GM18526 (cell line): ENCODE measurements around the gene CD7.

ENCODE experiments used
- POLR2A ChIP-seq: IDR thresholded peaks from 3 replicates; pipeline ENCODE4 v1.6.1; 2011; ENCODE audit not compliant: insufficient read length; ENCODE audit errors: extremely low read depth

Gene CD7

DNA sequence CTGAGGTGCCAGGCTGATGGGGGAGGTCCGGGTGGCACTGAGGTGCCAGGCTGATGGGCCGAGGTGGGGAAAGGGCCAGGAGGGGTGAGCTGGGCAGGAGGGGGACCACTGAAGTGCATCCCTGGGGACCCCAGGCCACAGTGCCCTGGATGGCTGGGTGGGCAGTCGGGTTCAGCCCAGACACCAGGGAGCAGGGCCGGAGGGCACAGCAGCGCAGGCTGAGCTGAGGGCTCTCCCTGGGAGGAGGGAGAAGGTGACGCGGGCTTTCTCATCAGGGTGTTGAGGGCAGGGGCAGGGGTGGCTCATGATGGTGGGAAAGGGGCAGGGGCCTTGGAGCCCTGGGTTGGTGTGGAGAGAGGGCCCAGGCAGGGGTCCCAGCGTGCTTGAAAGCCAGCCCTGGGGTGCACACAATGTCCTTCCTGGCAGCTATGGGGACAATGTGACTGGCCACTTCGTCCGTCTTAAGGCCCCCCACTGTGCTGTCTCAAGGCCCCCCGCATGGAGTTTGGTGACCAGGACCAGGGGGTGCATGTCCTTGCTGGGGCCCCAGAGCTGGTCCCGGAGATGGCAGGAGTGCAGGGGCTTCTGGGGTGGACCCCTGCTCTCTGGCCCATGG lies 16.0 kb downstream of the CD7 start:
- no peak for TF ChIP-seq POLR2A

DNA sequence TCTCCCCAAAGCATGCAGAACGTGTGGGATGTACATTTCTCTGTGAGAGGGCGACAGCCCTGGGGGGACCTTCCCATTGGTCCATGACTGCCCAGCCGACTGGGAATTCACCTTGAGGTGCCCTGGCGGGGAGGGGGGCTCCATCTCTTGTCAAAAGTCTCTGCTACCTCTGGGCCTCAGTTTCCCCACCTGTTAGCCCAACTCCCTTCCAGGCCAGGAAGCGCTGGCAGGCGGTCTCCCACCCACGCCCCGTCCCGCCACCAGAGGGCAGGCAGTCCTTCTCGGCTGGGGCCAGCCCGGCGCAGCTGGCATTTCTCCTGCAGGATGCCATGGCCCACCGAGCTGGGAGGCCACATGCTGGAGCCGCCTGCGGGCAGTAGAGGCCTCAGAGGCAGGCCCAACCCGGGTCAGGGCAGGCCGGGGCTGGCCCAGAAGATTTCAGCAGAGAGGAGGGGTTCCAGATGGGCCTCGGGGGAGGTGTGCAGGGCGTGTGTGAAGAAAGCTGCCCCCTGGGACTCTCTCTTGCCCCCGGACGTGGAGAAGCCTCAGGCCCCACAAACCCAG lies 16.6 kb downstream of the CD7 start:
- TF ChIP-seq POLR2A, result no peak

DNA sequence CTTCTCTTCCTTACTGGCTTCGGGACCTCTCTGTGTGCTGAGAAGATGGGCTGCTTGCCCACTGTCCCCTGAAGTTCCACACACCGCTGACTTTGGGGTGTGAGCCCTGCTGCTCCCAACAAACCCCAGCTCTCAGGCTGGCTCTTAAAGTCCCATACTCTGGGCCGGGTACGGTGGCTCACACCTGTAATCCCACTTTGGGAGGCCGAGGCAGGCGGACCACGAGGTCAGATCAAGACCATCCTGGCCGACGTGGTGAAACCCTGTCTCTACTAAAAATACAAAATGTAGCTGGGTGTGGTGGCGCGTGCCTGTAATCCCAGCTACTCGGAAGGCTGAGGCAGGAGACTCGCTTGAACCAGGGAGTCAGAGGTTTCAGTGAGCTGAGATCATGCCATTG lies 17.2 kb downstream of the CD7 start:
- no peak for TF ChIP-seq POLR2A

DNA sequence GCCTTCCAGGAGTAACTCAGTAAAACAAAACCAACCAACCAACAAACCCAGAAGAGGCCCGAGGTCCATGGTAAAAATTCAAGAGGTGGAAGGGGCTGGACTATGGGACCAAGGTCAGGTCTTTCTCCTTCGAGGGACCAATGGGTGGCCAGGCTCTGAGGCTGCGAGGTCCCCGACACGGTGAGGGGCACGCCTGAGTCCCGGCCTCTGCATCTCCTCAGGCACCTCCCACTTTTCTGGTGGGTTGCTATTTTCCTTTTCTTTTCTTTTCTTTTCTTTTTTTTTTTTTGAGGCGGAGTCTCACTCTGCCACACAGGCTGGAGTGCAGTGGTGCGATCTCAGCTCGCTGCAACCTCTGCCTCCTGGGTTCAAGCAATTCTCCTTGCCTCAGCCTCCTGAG lies 18.0 kb downstream of the CD7 start:
- no peak for TF ChIP-seq POLR2A

DNA sequence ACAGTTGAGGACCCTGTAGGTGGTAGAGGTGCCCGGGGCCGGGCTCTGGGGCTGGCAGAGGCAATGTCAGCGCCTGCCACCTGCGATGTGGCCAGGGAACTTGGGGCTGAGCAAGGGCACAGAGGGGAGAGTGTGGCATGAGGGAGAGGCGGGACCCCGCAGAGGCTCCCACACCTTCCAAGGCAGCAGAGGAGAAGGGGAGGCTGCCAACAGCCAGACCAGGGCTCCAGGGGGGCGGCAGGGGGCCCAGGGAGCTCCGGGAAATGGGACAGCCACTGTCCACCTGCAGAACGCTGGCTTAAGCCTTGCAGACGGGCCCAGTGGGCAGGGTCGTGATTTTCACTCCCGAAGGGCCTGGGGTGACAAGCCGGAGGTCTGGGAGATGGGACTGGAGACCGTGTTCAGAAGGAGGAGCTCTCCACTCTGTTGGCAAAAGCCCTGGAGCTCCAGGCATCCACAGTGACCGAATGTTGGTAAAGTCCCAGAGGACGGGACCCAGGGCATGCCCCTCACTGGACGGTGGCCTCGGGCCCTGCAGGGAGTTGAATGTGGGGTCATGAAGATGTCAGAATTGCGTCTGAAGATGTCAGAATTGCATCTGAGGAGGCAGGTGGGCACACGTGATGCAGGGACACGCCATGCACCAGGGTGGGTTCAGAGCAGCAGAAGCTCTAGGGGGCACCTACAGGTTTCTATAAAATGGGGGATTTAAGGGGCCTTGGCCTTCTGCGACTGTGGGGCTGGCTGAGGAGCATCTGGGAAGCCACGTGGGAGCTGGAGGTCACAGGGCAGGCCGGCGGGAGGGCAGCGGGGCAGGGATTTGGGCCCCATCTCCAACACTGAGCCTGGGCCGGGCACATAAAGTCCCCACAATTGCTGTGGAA lies 18.6 kb downstream of the CD7 start:
- TF ChIP-seq POLR2A, result no peak

DNA sequence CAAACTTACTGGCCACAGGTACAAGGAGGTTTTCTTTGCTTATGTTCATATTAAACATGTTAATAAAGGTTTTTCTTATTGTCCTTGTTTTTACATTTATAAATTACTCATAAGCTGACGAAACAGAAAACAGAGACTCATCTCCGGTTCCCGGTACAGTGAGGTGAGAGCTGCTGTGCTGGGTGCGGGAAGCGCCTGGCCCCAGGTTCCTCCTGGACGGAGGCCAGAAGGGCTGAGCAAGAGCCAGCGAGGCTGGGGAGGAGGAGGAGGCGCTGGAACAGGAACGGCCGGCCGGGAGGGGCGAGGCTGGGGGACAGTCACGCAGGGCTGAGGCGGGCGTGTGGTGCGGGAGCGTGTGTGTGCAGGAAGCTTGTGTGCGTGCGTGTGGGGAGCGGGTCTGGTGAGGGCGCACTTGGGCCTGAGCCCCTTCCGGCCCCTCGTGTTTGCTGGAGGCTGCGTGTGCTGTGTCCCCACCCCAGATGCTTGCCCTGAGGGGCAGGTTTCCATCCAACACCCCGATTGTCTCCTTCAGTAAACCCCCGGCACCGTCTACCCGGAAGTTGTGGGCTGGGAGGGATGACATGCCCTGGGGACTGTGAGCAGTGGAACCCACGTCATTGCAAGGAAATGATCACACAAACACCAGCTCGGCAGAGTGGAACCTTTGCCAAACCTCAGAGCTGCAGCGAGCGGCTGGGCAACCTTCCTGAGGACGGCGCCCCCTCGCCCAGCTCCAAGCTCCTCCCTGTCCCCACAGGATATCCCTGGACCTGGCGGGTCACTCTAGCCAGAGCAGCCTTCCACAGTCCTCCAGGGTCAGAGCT lies 19.5 kb downstream of the CD7 start:
- TF ChIP-seq POLR2A, result peak; percentile 82

DNA sequence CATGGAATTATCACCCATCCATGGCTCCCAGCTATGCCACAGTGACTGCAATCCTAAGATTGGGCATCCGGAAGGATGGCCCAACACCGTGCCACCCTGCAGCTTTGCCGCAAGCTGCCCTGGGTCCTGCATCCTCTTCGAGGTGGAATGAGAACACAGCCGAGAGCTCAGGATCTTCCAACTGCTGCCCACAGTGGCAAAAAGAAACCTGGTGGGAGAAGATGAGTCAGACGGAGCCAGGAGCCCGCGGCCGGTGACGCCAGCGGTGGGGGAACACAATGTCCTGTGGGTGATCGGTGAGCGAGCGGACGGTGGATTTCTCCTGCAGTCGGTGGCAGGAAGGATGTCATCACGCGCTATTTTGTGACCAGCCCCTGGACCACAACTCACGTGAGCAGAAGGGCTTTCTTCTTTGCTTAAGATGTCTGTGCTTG lies 20.1 kb downstream of the CD7 start:
- TF ChIP-seq POLR2A, result peak; percentile 38

DNA sequence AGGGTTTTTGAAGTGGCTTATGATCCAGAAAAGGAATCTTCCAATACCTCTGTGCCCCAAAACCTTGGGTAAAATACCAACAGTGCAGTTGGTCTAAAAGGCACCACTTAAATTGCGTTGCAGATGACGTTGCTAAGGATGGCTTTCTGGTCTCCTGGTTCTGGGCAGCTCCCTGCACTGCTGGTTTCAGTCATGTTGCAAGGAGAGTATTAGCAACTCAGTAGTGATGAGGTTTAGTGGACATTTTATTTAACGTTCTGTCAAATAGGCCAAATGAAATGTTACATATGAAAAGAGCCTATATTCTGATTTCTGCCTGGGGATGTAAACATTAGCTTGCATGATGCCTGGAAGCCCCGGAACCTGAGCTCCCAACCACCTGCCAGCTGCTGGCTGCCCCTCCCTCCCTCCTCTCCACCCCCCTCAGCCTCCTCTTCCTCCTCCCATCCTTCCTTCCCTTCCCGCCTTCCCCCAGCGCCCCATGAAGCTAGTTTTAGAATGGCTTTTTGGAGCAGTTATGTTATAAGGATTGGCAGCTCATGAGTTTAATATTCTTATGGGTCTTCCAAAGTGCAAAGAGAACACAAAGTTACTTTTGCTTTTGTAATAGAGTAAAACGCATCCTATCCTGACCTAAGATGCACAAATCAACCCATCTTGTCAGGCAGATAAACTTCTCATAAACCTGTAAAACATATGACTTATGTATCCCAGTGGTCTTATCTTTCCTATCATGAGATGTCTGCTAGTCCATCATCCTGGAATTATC lies 20.7 kb downstream of the CD7 start:
- TF ChIP-seq POLR2A, result no peak

DNA sequence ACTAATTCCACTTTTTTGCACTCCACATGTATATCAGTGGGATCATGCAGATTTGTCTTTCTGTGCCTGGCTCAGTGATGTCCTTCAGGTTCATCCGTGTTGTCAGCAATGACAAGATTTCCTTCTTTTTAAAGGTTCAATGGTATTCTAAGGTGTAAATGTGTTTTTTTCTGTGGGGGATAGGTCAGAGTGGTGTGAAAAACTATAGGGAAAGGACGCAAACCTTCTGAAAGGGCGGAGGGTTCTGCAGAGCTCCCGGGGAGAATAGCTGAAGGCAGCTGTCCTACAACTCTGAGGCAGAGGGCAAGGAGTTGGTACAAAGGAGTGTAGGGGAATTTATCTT lies 22.0 kb downstream of the CD7 start:
- TF ChIP-seq POLR2A, result no peak

DNA sequence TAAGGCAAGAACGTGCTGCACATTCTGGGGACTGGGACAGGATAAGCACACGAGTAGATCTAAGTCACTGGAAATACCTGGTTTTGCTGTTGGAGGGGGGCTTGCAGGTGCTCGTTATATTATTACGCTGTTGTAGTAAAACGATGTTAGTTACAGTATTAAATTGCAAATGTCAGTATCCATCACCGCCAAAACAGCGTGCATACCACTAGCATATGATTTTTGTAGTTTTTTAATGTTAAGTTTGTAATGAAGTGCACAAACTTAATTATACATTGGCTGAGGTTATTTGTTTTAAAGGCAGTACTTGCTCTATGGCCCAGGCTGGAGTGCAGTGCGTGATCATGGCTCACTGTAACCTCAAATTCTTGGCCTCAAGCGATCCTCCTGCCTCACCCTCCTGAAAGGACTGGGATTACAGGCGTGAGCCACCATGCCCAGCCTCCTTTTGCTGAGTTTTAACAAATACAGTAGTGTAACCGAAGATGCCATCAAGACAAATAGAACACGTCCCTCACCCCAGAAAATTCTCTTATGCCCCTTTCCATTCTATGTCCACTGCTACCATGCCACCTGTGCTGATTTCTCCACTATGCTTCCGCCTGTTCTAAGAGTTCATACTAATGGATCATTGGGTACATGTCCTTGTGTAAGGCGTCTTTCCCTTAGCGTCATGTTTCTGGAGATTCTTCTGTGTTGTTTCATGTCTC lies 23.2 kb downstream of the CD7 start:
- TF ChIP-seq POLR2A, result no peak

DNA sequence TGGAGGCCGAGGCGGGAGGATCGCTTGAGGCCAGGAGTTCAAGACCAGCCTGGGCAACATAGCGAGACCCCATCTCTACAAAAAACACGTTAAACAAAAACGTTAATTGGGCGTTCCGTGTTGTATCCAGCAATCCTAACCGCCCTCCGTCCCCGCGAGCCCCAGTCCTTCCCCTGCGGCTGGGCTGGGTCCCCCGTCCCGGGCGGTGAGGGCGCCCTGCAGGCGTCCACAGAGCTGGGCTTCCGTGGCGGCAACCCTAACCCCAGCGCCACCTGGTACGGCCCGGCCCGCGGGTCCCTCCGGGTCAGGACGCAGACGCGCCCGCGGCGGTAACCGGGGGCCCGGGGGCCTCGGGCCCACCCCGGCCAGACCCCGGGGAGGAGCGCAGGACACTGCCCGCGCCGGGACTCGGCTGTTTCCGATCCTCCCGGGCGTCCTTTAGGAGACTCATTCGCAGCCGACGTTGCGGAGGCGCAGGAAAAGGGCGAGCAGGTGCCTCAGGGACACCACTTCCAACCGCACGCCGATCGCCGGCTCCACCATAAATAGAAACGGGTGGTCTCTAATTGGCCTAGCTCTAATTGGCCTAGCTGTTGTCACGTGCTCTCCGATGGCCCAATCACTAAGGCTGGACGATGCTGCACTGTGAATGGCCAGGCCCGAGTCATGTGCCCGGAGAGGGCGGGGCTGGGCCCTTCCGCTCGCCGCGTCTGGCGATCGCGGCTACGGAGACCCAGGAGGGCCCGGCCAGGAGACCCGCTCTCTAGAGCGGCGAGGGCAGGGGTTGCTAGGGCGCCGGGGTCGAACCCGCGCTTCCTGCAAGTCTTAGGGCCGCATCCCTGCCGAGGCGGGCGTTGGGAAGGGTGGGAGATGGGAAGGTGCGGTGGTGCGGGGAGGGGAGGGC lies 24.9 kb downstream of the CD7 start:
- TF ChIP-seq POLR2A, result peak; percentile 93

DNA sequence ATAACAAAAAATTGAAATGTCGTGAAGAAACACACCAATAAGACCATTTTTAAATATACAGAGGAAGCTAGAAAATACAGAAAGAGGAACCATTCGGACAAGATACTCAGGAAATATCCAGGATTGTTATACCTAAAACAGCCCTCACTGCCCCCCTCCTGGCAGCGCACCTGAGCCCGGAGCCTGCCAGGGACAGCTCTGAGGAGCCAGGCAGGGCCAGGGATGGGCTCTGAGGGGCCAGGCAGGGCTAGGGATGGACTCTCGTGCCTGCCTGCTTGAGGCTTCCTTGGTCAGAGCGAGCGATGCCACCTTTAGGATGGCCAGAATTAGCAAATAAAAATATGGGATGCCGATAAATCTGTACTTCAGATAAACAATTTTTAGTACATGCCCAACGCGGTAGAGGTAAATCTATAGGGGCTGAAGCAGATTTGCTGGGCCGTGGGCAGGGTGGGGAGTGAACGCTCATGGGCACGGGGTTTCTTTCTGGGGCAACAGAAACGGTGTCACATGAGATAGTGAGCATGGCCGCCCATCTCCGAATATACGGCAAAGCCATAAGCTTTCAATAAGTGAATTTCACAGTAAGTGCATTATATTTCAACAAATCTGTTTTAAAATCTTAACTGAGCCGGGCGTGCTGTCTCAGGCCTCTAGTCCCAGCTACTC lies 25.7 kb downstream of the CD7 start:
- TF ChIP-seq POLR2A, result no peak
